Activated CD4-positive, alpha-beta T cell treated with anti-CD3 and anti-CD28 coated beads, Interleukin-2, amount 50 U/mL, for 1 hour (primary cell): ENCODE measurements around the gene RBBP5.

Experiments
- DNase-seq: peaks from one replicate; pipeline ENCODE4 v3.0.0-alpha.2; 2020

RBBP5 gene

DNA sequence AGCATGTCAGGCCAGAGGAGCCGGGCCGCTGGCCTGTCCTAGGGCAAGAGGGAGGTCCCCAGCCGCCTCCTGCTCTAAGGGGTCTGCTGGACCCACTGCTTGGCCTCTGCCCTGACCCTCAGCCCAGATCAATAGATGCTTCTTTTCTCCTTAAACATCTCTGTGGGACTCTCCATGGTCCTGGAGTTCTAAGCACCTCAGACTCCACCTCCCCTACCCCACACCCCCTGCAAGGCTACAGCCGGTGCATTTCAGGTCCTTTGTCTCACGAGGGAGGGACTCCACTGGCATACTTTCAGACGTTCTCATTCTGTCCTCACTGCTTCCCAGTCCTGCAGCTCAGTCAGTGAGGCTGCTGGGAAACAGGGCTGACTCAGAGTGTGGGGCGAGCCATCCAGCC lies 67.8 kb downstream of the RBBP5 start:
- no peak for DNase-seq

DNA sequence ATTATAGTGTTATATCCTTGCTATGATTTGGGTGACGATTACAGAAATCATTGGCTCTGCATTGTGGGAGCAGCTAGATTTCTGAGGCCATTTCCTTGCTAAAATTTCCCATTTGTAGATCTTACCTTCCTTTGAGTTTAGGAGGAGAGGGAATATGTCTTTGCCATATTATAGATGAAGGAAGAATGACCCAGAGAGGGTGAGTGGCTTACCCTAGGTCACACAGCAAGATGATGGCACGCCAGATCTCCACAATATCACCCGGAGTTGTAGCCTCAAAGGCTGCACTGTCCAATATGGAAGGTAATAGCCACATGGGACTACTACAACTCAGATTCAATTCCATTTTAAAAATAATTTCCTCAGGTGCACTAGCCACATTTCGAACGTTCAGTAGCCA lies 68.5 kb downstream of the RBBP5 start:
- no peak for DNase-seq

DNA sequence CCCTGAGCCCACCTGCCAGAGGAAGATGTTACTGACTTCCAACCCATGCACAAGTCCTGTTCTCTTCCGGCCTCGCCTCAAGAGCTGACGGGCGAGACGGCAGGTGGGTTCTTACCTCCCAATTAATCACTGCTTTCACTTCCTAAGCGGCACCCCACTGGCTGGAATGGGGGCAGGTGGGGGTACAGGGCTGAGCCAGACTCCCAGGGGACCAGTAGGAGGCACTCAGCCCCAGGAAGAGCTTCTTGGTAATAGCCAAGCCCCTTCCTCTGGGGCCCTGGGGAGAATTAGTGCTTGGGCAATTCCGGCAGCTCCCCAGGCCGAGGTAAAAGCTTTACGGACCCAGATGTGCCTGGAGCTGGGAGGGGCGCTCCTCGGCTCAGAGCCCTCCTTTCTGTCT lies 69.1 kb downstream of the RBBP5 start:
- no peak for DNase-seq

DNA sequence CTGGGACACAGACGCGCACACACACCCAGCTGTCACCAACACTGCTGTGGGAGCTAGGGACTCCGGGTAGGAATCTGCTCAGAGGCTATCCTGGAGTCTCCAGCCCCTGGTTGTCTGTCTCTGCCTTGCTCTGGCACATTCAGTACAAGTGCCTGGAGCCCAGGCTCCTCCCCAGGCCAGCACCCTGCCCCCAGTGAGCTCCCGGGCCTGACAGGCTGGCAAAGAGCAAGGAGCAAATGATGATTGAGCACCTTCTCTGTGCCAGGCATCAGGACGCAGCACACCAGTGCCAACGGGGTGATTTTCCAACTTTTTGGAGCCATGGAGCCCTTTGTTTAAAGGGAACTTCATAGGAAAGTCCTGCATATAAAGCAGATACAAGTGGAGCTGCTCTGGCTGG lies 72.3 kb downstream of the RBBP5 start:
- no peak for DNase-seq

DNA sequence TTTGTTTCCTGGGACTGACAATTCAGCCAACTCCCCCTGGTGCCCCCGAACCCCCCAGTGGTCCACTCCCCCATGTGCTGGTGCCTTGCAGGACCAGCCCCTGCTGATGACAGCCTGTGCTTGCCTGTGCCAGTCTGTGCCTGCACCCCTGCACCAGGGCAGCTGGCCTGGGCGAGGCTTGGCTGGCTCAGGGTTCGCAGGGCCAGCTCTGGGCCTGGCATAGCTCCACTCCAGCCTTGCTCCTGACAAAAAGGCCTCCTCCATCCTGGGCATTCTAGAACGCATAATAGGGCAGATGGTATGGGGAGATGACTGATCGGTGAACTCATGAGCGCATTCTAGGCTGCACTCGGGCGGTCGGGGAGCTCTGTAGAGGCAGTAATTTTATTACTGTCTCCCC lies 73.4 kb downstream of the RBBP5 start:
- DNase-seq: no peak

DNA sequence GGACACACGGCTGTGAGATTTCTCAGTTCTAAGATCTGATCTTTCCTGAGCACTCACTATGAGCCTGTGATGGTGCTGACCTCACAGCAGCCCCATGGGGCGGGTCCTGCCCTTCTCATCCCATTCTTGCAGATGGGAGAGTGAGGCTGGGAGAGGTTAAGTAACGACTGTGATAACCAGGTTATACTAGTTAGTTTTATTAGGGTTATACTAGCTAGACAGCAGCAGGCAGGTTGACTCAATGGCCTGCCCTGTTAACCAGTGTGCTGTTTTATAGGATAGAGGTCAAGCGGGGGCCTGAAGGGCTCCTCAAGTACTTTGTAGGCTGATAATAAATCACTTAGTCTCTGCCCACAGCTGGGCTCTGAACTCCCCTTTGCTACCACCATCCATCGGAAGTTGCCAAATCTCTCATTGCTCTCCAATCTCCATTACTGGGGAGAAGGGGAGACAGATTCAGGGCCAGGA lies 74.0 kb downstream of the RBBP5 start:
- no peak for DNase-seq

DNA sequence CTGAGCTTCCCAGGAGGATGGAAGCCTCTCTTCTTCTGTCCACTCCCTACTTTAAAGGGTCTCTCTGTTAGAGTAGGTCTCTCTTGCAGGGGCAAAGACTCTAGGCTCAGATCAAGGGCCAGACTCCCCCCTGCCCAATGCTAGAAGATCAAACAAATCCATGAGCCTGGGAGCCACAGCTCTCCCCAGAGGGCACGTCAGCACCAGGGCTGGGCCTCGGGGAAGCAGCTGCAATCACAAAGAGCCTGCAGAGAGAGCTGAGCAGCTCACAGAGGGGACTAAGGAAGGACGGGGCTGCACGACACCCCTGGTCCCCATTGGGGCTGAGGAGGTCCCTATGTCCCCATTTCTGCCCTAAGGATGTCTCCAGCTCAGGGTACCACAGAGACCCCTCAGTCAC lies 74.9 kb downstream of the RBBP5 start:
- DNase-seq: no peak

DNA sequence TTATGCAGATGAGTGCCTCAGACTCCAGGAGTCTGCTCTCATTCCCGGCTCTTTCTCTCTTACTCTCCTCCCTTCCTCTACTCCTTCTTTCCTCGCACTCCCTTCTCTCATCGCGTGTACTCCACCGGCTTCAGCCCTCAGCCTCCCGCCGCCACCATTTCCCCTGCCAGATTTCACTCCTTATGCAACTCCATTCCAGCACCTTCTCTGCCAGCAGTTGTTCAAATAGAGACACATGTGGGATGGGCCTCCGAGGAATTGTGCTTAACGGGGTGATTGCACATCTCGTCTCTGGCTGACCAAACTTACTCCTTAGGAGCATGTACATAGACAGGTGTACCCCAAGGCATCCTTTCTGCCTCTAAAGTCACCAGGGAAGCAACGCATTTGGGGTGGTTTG lies 76.6 kb downstream of the RBBP5 start:
- DNase-seq: no peak

DNA sequence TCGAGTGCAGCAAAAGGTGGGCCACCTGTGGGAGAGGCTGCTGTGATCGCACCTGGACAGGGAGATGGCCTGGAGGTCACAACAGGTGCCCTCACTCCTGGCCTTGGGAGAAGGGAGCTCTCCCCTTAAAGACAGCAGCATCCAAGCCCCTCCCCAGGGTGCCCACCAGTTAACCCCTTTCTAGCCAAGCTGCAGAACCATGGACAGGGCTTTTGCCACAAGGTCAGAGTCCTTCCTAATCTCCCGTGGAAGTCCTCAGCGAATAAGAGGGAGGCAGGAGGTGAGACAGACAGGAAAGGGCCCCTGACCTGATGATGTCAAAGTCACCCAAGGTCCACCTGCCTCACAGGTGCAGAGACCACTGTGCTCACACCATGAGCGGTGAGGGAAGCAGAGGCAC lies 77.0 kb downstream of the RBBP5 start:
- no peak for DNase-seq

DNA sequence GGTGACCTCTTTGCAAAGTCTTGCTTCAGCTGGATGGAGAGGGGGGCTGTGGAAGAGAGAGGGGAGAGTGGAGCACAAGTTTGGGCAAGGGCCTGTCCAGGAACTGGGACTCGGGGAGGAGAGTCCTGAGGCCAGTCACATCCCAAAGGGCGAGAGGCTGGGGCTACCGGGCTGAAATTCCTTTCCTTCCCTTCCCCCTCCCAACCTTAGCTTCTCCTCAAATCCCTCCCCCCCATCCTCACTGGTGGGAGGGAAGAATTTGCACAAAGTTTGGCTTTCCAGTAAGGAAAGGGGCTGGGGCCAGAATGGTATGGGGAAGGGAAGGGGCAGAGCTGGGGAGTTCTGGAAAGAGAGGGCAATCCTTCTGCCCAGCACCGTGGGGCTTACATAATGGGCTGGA lies 77.9 kb downstream of the RBBP5 start:
- no peak for DNase-seq

DNA sequence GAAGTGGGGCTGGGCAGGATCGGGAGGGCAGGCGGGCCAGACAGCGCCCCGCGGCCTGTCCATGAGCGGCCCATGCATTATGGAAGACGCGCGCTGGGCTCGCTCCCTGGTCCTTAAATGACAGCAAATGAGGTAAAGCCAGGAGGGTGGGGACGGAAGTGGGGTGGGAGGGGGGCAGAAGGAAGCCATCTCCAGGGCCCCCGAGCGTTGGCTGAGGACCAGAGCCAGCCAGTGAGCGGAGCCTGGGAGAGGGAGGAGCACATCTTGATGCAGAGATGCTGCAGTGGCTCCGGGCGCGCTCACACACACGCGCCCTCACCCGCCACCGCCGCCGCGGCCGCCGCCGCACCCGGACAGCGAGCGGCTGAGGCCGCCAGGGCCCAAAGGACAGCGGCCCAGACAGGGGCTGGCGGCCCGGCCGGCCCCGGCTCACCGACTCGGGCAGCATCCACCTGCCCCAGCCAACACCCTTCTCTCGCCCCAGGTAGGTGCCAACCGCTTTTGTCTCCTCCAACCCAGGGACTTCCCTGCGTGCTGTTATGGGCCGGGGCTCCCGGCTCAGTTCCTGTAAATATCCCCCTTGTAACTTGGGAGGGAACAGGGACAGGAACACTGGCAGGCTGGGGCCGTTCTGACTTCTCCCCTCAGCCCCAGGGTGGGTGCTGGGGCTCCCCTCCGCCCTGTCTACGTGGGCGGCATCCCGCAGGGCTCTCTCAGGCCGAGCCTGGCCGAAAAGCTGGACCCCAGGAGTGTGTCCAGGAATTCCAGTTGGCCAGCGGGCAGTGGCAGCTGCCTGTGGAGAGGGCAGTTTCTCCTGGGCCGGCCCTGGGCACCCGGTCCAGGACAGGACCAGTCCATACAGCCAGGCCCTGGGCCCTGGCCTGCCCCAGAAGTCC lies 78.6 kb downstream of the RBBP5 start, which contains the start of gene CNTN2:
TSS of gene CNTN2 (plus strand) at position 302 of the 896 bp plus-strand sequence. CDS start 9,974 bp downstream, outside the sequence.
- DNase-seq: no peak

DNA sequence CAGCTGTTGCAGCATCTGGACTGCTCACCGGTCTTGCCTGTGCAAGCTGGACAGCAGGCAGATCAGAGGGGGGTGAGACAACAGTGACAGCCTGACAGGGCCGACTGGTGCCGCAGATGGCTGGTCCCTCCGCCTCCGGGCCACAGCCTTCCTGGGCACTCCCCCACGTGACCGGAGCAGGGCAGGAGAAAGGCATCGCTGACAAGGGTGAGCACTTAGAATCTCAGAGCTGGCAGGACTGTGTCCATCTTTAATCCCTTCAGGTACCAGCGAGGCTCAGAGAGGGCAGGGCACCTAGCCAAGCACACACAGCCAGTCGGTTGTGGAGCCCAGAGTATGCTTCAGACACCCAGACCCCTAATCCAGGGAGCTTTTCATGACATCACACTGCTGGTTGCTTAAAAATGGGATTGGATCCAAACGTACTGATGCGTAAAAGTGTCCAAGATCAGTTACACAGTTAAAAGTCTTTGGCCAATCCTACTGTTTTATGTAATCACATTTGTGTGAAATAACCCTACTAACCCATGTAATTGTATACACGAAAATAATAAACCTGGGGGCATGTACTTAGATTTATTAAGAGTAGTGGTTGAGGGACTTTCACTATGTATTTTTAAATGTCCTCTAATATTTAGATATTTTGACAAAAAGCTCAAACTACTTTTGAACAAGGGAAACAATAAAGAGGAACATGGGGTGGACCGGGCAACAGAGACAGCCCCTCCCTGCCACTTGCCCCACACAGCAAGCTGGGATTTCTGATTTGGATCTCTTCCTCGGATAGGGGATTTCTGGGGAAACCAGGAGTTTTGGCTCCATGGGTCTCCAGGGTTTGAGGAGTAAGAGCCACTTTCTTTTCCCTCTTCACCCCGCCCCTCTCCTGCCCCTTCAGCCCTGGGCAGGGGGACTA lies 79.5 kb downstream of the RBBP5 start:
- no peak for DNase-seq

DNA sequence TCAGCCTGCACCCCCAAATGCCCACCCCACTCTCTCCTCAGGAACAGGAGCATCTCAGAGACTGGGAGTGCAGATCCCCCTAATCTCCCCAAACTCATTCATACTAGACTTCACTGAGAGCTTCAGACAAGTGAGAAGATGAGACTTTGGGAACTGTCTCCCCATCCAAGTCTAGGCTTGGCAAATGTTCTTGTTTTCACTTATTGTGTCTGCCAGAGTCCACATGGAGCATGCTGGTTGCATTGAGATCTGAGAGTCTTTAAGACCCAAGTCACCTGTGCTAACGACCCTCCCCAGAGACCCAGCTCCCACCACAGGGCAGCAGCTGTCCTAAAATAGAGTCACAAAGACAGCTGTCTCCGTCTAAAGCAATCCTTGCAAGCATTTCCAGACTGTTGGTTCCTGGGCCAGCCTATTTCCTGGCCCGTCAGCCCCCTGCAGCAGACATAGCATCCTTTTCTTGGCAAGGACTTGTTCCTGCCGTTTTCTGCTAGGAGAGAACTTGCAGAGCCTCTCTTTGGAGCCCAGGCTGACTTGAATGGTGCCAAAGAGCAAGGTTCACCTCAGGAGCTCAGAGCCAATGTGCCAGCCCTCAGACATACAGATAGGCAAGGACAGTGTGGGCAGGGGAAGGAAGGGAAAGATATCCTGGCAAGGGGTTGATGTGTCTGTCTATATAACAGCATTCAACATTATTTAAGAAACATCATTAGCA lies 80.6 kb downstream of the RBBP5 start:
- DNase-seq: no peak

DNA sequence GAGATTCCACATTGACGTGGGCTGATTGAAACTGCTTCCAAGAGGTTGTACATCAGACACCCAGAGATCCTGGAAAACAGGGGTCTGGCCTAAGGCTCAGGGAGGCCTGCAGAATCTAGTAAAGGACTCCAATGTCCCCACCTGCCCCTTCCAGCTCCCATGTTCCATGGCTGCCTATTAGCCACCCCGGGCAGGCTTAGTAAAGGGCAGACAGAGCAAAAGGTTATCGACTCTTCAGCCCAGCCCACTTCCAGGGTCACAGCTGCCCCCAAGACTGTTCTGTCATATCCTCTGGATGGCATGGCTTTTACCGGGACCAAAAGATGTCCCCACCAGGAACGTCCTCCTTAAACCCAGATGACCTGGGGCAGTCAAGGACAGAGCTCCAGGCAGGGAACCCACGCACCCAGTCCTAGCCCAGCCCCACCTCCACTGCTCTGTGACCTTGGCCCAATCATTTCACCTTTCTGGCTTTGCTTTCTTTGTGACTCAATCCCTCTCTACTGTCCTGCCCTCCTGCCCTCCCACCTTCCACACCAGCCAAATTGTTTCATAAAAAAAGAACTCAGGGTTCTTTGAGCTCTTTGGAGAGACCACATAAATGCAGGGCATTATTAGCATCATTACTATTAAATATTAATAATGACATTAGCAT lies 83.5 kb downstream of the RBBP5 start:
- DNase-seq: no peak

DNA sequence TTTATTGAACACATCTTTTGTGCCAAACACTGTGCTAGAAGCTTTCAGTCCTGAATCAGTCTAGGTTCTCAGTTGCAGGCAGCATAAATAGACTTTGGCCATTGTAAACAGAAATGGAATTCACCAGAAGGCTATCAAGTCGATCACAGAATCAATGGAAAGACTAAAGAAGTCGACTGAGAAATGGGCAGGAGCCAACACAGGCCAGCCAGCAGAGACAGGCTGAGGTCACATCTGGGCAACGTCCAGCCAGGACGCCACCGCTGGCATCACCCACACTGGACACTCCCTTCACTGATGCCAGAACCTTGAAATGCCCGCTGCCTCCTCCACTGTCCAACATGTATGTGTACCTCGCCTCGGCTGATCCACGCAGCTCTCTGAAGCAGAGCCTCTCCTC lies 84.2 kb downstream of the RBBP5 start:
- no peak for DNase-seq
